ENCODE measurements around the gene ZSCAN22. TPM values are rescaled to one million over a fixed set of nuclear protein-coding genes. Genes with fewer than 3 reads are reported as not detected.

ZSCAN22 gene
- polyA plus RNA-seq, 4 donors, result 3.4 to 3.8 (median 3.5) TPM

DNA sequence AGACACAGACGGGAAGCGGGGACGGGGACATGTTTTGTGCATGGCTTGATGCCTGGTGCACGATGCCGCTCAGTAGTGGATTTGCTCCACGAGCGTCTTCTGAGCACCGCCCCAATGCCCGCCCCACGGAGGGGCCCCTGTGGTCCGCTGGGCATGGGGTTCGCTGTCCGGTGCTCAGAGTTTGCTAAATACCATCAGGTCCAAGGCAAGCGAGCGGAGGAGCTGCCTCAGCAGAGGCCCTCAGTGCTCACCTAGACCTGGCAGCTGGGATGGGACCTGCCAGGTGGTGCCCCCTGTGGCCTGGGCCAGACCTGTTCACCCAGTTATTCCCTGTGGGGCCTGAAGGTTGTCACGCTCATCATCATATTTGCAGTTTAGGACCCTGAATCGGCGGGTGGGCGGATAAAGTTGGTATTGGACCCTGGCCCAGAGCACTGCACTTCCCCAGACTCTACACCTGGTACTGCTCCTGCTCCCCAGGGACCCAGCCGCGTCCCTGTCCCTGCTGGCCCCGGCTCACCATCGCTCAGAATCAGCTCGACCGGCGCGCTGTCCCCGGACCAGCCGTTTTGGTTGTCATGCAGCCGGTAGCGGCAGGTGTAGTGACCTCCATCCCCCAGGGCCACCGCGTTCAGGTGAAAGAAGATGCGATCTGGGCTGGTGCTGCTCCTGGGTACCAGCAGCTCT is 24.2 kb downstream of the ZSCAN22 start:
- DNase-seq (ENCODE audit: low read depth in 4 of 4, low spot score in 3 of 4), result no peak

DNA sequence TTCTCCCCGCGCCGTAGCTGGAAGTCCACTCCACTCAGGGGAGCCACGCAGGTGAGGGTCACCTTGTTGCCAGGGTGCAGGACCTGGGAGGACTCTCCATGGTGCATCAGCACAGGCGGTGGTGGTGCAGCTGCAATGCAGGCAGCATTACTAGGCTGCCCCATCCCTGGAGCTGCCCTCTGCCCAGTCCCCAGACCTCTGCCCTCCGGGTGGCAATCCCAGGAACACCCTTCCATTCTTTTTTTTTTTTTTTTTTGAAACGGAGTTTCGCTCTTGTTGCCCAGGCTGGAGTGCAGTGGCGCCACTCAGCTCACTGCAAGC is 24.7 kb downstream of the ZSCAN22 start:
- DNase-seq (ENCODE audit: low read depth in 4 of 4, low spot score in 3 of 4), result no peak

DNA sequence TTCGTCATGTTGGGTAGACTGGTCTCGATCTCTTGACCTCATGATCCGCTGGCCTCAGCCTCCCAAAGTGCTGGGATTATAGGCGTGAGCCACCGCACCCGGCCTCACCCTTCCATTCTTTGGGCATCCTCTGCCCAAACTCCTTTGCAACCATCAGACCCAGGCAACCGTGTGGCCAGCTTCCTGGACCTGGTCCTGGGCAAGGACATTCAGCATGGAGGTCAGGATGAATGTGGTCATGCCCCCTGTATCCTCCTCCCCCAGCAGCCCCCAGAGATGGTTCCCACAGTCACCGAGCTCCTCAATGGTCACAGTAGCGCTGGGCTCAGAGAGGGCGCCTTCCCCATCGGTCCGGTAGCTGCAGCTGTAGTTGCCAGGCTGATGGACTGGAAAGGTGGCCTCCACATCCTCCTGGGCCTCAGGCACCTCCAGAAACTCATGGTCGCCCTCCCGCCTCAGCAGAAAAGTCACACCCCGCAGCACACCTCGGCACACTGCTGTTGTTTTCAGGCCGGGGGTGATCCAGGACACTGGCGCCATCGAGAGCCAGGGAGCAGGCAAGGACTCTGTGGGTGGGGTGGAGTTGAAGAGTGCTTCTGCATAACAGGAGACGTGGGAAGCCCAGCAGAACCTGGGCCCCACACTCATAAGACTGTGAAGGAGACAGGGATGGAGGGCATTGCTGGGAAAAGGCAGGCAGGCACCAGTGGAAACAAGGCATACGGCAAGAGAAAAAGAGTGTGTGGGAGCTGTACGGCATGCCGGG is 25.4 kb downstream of the ZSCAN22 start:
- DNase-seq (ENCODE audit: low read depth in 4 of 4, low spot score in 3 of 4), result no peak

DNA sequence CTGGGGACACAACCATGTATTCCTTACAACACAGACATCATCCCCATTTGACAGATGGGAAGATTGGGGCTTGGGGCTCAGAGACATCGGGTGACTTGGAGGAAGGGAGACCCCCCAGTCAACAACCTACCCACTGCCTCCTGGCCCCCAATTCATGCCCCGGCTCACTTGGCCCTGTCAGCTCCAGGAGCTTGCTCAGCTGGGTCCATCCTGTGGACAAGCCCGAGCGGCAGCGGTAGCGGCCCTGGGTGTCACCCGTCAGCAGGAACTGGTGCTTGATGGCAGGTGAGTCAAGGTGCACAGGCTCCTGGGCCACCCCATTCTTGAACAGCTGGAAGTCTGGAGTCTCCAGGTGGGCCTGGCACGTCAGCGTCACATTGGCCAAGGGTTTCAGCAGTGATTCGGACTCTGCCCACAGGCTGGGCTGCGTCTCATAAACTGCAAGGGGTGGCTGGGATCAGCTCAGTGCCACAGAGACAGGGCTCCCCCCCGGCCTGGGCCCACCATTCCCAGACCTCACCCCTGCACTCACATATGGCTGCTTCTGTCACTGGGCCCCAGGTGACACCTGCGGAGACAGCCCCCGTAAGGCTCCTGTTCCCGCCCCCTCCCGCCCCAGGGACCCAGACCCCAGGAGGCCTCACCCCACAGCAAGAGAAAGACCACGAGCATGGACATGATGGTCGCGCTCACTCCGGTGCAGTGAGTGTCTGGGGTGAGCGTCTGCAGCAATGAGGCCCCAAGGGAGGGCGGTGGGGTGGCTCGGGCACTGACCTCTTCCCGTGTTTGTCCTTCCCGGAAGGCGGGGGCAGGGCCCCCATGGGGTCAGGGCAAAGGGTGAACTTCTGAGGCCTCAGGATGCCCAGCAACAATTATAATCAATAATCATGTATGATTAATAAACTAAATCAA is 26.2 kb downstream of the ZSCAN22 start, which contains the start of gene A1BG:
TSS of gene A1BG (minus strand) at position 733 of the 912 bp plus-strand sequence. CDS start at position 678, 55 bp downstream.
- DNase-seq (ENCODE audit: low read depth in 4 of 4, low spot score in 3 of 4), result no peak

DNA sequence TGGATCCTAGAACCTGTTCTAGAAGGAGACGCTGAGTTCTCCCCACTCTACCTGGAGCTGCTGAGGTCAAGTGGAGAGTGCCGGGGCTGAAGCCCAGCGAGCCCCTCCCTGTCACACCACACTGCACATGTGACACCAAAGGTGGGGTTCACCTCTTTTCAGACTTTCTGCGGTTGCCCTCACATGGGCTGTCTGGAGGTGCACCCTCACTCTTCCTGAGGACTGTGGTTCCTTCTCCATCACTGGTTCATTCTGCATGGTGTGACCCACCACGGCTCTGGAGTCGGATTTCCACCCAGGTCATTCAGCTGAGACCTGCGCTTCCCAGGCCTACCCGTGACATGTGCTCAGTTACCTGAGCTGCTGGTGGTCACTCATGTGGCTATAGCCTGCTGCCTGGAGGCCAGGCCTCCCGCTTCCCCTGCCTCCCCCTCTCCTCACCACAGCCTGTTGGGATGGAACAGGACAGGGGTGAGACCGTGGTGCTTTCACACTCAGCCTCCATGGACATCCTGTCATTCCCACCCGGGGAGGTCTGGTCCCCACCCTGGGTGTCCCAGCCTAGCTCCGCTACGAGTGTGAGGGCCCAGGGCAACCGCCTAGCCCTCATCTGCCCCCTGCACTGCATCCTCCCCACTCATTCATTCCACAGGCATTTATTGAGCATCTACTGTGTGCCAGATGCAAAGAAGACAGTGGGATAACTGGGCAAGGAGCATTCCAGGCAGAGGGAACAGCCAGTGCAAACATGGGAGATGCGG is 27.1 kb downstream of the ZSCAN22 start:
- DNase-seq (ENCODE audit: low read depth in 4 of 4, low spot score in 3 of 4), result no peak

DNA sequence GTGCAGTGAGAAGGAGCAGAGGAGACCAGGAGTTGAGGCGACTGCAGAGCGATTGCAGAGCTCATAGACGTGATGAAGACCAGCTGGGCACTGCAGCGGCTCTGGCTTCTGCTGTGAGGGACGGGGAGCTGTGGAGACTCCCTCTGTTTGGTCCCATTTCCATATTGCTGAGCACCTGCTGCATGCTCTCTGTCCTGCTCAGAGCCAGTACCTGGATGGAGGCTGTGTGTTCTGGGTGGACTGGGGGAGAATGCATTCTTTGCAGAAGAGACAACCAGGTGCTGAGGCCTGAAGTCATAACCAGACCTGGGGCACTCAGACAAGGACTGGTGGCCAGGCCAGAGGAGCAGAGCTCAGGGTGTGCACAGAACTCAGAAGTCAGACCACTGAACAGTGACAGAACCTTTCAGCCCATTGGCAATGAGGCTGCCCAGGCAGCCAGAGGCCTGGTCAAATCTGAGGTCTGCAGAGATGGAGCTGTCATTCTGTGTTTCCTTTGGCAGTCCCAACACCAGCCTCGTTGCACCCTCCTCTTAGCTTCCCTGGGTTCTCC is 27.8 kb downstream of the ZSCAN22 start:
- DNase-seq (ENCODE audit: low read depth in 4 of 4, low spot score in 3 of 4), result no peak

DNA sequence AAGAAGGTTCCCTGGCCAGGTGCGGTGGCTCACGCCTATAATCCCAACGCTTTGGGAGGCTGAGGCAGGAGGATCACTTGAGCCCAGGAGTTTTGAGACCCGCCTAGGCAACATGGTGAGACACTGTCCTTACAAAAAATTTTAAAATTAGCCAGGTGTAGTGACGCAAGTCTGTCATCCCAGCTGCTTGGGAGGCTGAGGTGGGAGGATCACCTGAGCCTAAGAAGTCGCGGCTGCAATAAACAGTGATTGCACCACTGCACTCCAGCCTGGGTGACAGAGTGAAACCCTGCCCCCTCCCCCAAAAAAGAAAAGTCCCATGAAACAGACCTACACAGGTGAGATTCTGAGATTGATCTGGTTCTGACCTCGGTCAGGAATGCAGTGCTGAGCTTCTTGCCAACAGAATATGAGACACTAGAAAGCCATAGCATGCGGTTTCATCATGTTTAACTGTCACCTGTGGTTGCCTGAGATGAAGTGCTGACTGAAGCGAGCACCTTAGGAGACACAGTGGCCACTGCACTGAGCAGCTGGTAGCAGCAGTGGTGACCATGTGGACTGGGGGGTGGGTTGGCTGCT is 28.5 kb downstream of the ZSCAN22 start:
- no peak for DNase-seq (ENCODE audit: low read depth in 4 of 4, low spot score in 3 of 4)

DNA sequence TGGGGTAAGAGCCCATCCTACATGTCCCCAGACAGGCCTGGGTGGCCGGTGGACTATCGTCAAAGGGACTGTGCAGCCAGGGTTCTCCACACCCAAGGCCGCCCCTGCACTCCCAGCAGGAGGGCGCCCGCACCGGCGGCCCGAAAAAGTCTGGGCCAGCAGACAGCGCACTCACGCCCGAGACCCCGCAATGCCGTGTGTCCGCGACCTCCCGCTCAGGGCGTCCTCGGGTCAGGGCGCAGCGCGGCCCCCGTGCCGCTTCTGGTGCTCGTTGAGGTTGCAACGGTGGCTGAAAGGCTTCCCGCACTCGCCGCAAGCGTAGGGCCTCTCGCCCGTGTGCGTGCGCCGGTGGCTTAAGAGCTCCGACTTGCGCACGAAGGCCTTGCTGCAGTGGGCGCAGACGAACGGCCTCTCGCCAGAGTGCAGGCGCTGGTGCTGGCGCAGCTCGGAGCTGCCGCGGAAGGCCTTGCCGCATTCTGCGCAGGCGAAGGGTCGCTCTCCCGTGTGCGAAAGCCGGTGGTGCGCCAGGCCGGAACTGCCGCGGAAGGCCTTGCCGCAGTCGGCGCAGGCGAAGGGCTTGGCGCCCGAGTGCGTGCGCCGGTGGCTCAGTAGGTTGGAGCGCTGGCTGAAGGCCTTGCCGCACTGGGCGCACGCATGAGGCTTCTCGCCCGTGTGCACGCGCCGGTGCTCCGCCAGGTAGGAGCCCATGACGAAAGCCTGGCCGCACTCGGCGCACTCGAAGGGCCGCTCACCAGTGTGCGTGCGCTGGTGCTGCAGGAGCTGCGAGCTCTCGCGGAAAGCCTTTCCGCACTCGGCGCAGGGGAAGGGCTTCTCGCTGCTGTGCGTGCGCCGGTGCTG is 29.3 kb downstream of the ZSCAN22 start:
- peak in 1 of 4 donors; percentile 25 for DNase-seq (ENCODE audit: low read depth in 4 of 4, low spot score in 3 of 4)

DNA sequence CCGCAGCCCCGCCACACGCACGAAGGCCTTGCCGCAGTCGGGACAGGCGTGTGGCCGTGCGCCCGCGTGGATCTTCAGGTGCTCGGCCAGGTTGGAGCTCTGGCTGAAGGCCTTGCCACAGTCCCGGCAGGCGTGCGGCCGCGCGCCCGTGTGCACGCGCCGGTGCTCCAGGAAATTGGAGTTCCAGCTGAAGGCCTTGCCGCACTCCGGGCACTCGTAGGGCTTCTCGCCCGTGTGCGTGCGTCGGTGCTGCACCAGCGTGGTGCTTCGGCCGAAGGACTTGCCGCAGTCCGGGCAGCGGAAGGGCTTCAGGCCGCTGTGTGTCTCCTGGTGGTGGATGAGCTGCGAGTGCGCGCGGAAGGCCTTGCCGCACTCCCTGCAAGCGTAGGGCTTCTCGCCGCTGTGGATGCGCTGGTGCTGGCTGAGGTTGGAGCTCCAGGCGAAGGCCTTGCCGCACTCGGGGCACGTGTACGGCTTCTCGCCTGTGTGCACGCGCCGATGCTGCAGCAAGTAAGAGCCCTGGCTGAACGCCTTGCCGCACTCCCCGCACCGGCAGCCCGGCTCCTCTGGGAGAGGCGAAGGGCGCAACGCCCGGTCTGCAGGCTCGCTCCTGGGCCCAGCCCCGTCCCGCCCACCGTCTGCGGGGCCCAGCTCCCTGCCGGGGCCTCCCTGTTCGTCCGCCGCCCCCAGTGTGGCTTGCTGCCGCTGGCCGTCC is 30.1 kb downstream of the ZSCAN22 start:
- DNase-seq (ENCODE audit: low read depth in 4 of 4, low spot score in 3 of 4), result no peak

DNA sequence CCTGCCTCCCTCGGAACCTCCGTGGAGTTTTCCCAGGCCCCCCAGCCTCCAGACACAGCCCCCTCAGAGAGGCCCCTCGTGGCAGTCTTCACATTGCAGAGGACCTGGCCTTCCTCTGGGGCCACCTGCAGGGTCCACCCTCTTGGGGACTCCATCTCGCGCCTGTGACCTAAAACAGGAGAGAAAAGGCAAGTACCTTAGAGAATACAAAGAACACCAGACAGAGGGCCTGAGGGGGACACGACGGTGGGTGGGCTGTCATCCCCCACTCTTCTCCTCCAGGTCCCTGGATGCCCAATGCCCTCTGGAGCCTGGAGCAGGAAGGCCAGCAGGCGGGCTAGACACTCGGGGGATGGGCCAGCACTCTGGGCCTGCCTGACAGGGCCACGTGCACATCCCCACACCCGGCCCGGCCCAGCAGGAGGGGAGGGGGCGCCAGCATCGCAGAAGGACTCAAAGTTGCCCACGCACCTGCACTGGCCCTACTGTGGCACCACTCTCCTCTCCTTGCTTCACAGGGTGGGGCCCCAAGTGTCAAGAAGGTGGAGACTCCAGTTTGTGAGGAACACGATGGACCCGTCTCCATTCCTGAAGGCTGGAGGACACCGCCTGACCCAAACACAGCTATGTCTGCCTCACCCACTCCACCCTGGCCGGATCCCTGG is 30.8 kb downstream of the ZSCAN22 start:
- no peak for DNase-seq (ENCODE audit: low read depth in 4 of 4, low spot score in 3 of 4)

DNA sequence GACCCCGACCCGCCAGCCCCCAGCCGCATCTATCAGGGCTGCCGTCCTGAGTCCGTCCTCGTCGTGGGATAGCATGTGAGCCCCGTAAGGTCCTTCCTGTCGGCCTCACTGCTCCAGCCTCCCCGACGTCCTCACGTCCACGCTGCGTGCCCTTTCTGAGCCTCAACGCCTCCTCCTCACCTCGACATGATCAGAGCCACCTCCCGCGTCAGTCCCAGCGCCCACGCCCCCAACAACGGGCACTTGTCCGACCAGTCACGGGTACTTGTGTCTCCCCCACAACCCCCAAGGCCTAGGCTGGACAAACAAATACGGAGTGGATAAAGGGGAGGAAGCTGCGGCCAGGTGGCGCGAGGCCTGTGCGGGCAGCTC is 35.1 kb downstream of the ZSCAN22 start:
- DNase-seq (ENCODE audit: low read depth in 4 of 4, low spot score in 3 of 4), result peak in 1 of 4 donors; percentile 25

DNA sequence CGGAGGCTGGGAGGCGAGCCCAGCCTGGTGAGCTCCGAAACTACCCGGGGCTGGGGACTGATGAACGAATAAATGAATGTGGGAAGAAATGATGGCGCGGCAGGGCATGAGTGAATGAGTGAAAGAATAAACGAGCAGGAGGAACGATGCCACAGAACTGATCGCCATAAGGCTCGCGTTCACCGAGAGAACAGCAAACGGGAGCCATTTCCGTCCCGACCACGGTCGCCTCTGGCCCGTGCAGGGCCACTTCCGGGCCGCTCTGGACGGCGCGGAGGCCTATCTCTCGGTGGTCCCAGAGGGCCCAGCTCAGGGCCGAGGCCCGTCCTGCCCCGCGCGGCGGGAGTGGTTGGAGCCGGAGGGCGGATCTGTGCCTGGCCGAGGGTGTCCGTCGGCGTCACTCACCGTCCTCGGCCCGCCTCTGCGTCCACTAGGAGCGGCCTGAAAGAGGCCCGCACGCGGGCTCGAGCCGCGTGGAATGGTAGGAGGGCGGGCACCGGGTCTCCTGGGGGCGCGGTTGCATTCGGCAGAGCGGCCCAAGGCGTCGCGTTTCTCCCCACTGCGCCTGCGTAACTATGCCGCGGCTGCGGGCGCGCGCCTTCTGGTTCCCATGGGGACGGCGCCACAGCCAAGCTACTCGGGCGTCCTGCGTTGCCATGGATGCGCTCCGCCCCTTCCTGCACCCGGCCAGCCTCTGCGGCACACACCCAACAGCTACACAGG is 35.6 kb downstream of the ZSCAN22 start, which contains the start of gene ZNF497:
TSS of gene ZNF497 (minus strand) at position 480 of the 723 bp plus-strand sequence. CDS start 5,116 bp downstream, outside the sequence.
- peak; percentile 90 to 97 (median 92) for DNase-seq (ENCODE audit: low read depth in 4 of 4, low spot score in 3 of 4)

DNA sequence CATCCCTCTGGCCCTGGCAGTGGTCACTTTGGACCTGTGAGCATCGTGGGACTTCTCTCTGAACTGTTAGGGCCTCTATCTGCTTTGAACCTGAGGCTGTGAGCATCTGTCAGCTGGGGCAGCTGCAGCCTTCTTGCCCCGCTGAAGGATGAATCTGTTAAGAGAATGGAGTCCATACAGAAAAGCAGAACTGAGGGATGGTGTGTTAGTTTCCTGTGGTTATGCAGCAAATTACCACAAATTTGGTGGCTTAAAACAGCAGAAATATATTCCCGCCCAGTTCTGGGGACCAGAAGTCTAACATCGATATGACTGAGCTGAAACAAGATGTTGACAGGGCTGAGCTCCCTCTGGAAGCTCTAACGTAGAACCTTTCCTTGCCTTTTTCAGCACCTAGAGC is 37.4 kb downstream of the ZSCAN22 start:
- DNase-seq (ENCODE audit: low read depth in 4 of 4, low spot score in 3 of 4), result no peak

DNA sequence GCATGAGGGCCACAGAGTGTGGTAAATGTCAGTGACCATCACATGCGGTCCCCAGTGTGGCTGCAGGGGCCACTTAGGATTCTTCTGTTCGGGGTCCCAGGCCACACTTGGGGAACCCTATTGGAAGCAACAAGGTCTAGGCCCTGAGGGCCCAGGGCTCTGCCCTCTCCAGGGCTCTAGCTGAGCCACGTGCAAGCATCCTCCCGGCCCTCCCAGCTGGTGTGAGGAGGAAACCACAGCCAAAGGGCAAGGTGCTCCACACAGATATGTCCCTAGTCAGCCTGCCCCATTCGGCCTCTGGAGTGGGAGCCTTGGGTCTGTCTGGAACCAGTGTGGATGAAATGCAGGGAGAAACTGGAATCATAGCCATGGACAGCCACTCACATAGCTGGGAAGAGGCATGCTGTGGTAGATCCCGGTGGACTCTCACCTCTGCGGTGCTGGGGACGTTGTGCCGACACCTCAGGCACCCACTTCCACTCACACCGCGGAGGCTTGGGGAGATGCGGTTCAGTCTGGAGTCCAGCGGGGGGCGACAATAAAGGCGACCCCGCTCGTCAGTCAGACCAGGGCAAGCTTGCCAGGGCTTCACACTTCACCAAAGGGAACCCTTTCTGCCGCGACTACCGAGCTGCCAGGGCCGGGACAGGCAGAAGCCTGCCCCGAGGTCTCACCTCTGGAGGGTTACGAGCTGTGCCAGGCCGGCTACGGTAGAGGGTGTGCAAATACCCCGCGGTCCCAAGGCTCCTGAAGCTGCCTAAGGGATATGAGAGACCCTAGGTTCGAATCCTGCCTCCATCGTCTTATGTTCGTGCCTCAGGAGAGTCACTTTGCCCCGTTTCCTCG is 40.0 kb downstream of the ZSCAN22 start:
- DNase-seq (ENCODE audit: low read depth in 4 of 4, low spot score in 3 of 4), result no peak

DNA sequence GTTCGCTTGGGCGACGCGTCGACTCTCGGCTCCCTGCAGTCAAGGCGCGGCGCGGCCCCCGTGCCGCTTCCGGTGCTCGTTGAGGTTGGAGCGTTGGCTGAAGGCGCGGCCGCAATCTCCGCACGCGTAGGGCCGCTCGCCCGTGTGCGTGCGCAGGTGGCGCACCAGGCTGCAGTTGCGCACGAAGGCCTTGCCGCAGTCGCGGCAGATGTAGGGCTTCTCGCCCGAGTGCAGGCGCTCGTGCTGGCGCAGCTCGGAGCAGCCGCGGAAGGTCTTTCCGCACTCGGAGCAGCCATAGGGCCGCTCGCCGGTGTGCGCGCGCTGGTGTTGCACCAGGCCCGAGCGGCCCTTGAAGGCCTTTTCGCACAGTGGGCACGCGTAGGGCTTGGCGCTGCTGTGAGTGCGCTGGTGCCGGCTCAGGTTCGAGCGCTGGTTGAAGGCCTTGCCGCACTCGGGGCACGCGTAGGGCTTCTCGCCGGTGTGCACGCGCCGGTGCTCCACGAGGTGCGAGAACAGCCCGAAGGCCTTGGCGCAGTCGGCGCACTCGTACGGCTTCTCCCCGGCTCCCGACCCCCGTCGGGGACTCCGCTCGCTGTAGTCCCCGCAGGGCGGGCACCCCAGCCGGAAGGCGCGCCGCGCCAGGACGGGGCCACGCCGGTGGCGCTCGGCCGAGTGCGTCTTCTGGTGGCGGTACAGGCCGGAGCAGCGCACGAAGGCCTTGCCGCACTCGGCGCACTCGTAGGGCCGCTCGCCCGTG is 41.1 kb downstream of the ZSCAN22 start:
- no peak for DNase-seq (ENCODE audit: low read depth in 4 of 4, low spot score in 3 of 4)
